ENCODE data around the gene RAPGEF1. TPM values are rescaled to one million over a fixed set of nuclear protein-coding genes. Genes with fewer than 3 reads are reported as not detected.
"Not testable (repeated sequence)": the region's sequence is repeated elsewhere in the genome, so short reads cannot be mapped to it uniquely, and the experiment has no call there.

RAPGEF1 gene
- total RNA-seq, 1 experiment from 2014 or later: 30.8 TPM

GRCh38 chr9:131690941-131691573 is 48.8 kb downstream of the RAPGEF1 start:
- no peak for DNase-seq (ENCODE audit: low read depth)

GRCh38 chr9:131690462-131690861 is 49.4 kb downstream of the RAPGEF1 start:
- DNase-seq (ENCODE audit: low read depth): no peak

GRCh38 chr9:131688377-131688776 is 51.5 kb downstream of the RAPGEF1 start:
- no peak for DNase-seq (ENCODE audit: low read depth)

- DNase-seq (ENCODE audit: low read depth): no peak
Observed at GRCh38 chr9:131685753-131686706, 53.8 kb downstream of the RAPGEF1 start.

GRCh38 chr9:131683094-131683493 is 56.8 kb downstream of the RAPGEF1 start:
- DNase-seq (ENCODE audit: low read depth): not testable (repeated sequence)

GRCh38 chr9:131682261-131682660 is 57.6 kb downstream of the RAPGEF1 start:
- DNase-seq (ENCODE audit: low read depth): no peak

GRCh38 chr9:131681826-131682225 is 58.0 kb downstream of the RAPGEF1 start:
- DNase-seq (ENCODE audit: low read depth): not testable (repeated sequence)

GRCh38 chr9:131681108-131681507 is 58.8 kb downstream of the RAPGEF1 start:
- DNase-seq (ENCODE audit: low read depth): not testable (repeated sequence)

- peak; percentile 44 for DNase-seq (ENCODE audit: low read depth)
Observed at GRCh38 chr9:131679261-131680020, 60.4 kb downstream of the RAPGEF1 start.

- peak; percentile 99 for DNase-seq (ENCODE audit: low read depth)
Observed at GRCh38 chr9:131678499-131679111, 61.3 kb downstream of the RAPGEF1 start.

GRCh38 chr9:131677444-131678180 is 62.3 kb downstream of the RAPGEF1 start:
- DNase-seq (ENCODE audit: low read depth): peak; percentile 88

- no peak for DNase-seq (ENCODE audit: low read depth)
Observed at GRCh38 chr9:131677049-131677443, 62.8 kb downstream of the RAPGEF1 start.

- DNase-seq (ENCODE audit: low read depth): peak; percentile 43
Observed at GRCh38 chr9:131676431-131676972, 63.4 kb downstream of the RAPGEF1 start.

GRCh38 chr9:131675437-131676022 is 64.3 kb downstream of the RAPGEF1 start:
- DNase-seq (ENCODE audit: low read depth): no peak

GRCh38 chr9:131674425-131675421 is 65.2 kb downstream of the RAPGEF1 start:
- DNase-seq (ENCODE audit: low read depth): no peak

GRCh38 chr9:131673531-131673930 is 66.3 kb downstream of the RAPGEF1 start:
- DNase-seq (ENCODE audit: low read depth): no peak

- DNase-seq (ENCODE audit: low read depth): no peak
Observed at GRCh38 chr9:131673068-131673467, 66.8 kb downstream of the RAPGEF1 start.

GRCh38 chr9:131672451-131672850 is 67.4 kb downstream of the RAPGEF1 start:
- DNase-seq (ENCODE audit: low read depth): no peak

- DNase-seq (ENCODE audit: low read depth): no peak
Observed at GRCh38 chr9:131671133-131671520, 68.7 kb downstream of the RAPGEF1 start.
